ENCODE measurements around the gene ANTKMT.

The ANTKMT gene

DNA sequence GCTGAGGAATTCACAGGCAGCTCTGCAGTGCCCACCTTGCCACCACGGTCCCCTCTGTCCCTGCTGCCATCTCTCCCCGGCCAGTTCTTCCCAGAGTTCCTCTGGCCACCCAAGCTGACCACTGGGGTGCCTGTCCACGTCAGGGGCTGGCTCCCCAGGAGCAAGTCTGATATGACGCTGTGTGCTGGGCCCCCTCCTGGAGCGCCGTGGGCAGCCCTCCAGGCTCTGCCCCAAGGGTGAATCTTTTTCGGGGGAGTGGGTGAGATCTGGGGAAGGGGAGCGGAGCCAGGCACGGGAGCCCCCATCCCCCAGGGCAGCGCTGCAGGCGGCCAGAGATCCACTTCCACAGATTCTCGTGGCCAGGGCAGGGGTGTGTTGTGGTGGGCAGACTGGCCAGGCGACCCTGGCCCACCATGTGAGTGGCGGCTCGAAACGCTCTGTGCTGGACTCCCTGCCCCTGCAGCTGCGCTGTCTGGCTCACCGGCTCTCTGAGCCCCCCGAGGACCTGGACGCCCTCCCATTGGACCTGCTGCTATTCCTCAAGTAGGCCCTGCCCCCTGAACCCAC is 43.3 kb downstream of the ANTKMT start:
- no peaks in the 10 kb centered on the region for H3K9me2 ChIP-seq (replicated peaks; ENCODE audit: low read depth, low read length)
- no peak overlapping the region for H3K9ac ChIP-seq (ENCODE audit: low read depth, low read length, poor library complexity, severe bottlenecking)
- no peak overlapping the region for H2AFZ ChIP-seq (ENCODE audit: low read length)
- H3K9me3 ChIP-seq (ENCODE audit: insufficient read depth, low read depth, low read length): no peaks in the 10 kb centered on the region
- H3F3A ChIP-seq (ENCODE audit: low read depth): no peaks in the 10 kb centered on the region
- no peaks in the 10 kb centered on the region for H3K4me1 ChIP-seq (ENCODE audit: insufficient read depth, low read length, poor library complexity, severe bottlenecking)
- H3K27me3 ChIP-seq (ENCODE audit: insufficient read depth, low read length, poor library complexity, severe bottlenecking): no peaks in the 10 kb centered on the region
- H3K4me3 ChIP-seq (ENCODE audit: low read length, poor library complexity, severe bottlenecking): no peak overlapping the region
- H3K4me2 ChIP-seq (ENCODE audit: low read depth, low read length, poor library complexity, severe bottlenecking): no peak overlapping the region
- no peaks in the 10 kb centered on the region for H4K20me1 ChIP-seq (ENCODE audit: insufficient read depth, low read length, poor library complexity, severe bottlenecking)
- no peaks in the 10 kb centered on the region for H3K36me3 ChIP-seq (ENCODE audit: insufficient read depth, low read length)
- H3K79me2 ChIP-seq (ENCODE audit: insufficient read depth, low read length): no peaks in the 10 kb centered on the region
- TF ChIP-seq CTCF (conservative IDR thresholded peaks at IDR 0.05; ENCODE audit: low read length) (no peak), EZH2phosphoT487 (IDR thresholded peaks at IDR 0.05; ENCODE audit: borderline replicate concordance) (no peak)

GRCh38 chr16:764848-765487 is 44.0 kb downstream of the ANTKMT start:
- Histone ChIP-seq H2AFZ (ENCODE audit: low read length) (no peak overlapping the region), H3K4me3 (ENCODE audit: low read length, poor library complexity, severe bottlenecking) (no peak overlapping the region), H3F3A (ENCODE audit: low read depth) (no peaks in the 10 kb centered on the region), H3K4me1 (ENCODE audit: insufficient read depth, low read length, poor library complexity, severe bottlenecking) (no peaks in the 10 kb centered on the region), H3K9ac (ENCODE audit: low read depth, low read length, poor library complexity, severe bottlenecking) (no peak overlapping the region), H4K20me1 (ENCODE audit: insufficient read depth, low read length, poor library complexity, severe bottlenecking) (no peaks in the 10 kb centered on the region), H3K36me3 (ENCODE audit: insufficient read depth, low read length) (no peaks in the 10 kb centered on the region), H3K27me3 (ENCODE audit: insufficient read depth, low read length, poor library complexity, severe bottlenecking) (no peaks in the 10 kb centered on the region), H3K9me3 (ENCODE audit: insufficient read depth, low read depth, low read length) (no peaks in the 10 kb centered on the region), H3K4me2 (ENCODE audit: low read depth, low read length, poor library complexity, severe bottlenecking) (no peak overlapping the region), H3K9me2 (replicated peaks; ENCODE audit: low read depth, low read length) (no peaks in the 10 kb centered on the region), H3K79me2 (ENCODE audit: insufficient read depth, low read length) (no peaks in the 10 kb centered on the region)
- TF ChIP-seq EZH2phosphoT487 (IDR thresholded peaks at IDR 0.05; ENCODE audit: borderline replicate concordance) (no peak), CTCF (conservative IDR thresholded peaks at IDR 0.05; ENCODE audit: low read length) (no peak)

GRCh38 chr16:765488-765865 is 44.5 kb downstream of the ANTKMT start:
- Histone ChIP-seq H3F3A (ENCODE audit: low read depth) (no peaks in the 10 kb centered on the region), H3K4me3 (ENCODE audit: low read length, poor library complexity, severe bottlenecking) (no peak overlapping the region), H3K9me3 (ENCODE audit: insufficient read depth, low read depth, low read length) (no peaks in the 10 kb centered on the region), H3K79me2 (ENCODE audit: insufficient read depth, low read length) (no peaks in the 10 kb centered on the region), H3K4me2 (ENCODE audit: low read depth, low read length, poor library complexity, severe bottlenecking) (no peak overlapping the region), H3K9me2 (replicated peaks; ENCODE audit: low read depth, low read length) (no peaks in the 10 kb centered on the region), H3K36me3 (ENCODE audit: insufficient read depth, low read length) (no peaks in the 10 kb centered on the region), H3K27me3 (ENCODE audit: insufficient read depth, low read length, poor library complexity, severe bottlenecking) (no peaks in the 10 kb centered on the region), H2AFZ (ENCODE audit: low read length) (no peak overlapping the region), H4K20me1 (ENCODE audit: insufficient read depth, low read length, poor library complexity, severe bottlenecking) (no peaks in the 10 kb centered on the region), H3K9ac (ENCODE audit: low read depth, low read length, poor library complexity, severe bottlenecking) (no peak overlapping the region), H3K4me1 (ENCODE audit: insufficient read depth, low read length, poor library complexity, severe bottlenecking) (no peaks in the 10 kb centered on the region)
- TF ChIP-seq EZH2phosphoT487 (IDR thresholded peaks at IDR 0.05; ENCODE audit: borderline replicate concordance): no peak
- no peak for TF ChIP-seq CTCF (conservative IDR thresholded peaks at IDR 0.05; ENCODE audit: low read length)
